Caki2 (cell line): ENCODE data around the gene ZSCAN5A. TPM values are rescaled to one million over a fixed set of nuclear protein-coding genes. Genes with fewer than 3 reads are reported as not detected.
"Not testable (repeated sequence)": the region's sequence is repeated elsewhere in the genome, so short reads cannot be mapped to it uniquely, and the experiment has no call there.

Source experiments
- DNase-seq: peaks from one replicate; pipeline ENCODE4 v3.0.0-alpha.2; 2015; ENCODE audit warnings: low read depth
- in situ Hi-C: cut with HindIII; loops from 2 replicates; pipeline ENCODE4 v1.10.0; 2016; ENCODE audit warnings: low sequenced_read_pairs, low pct_unique_long_range_greater_than_20kb, mixed read lengths
- total RNA-seq: library from RNA; depleted of rRNA; stranded (reverse); fragments of >200 nt; shearing (Covaris generic); gene quantifications from 2 replicates; pipeline ENCODE4 v1.2.3, GENCODE V29; 2014; ENCODE audit warnings: low replicate concordance

Gene ZSCAN5A
- total RNA-seq, 1 experiment from 2014 or later = 3.2 TPM

GRCh38 chr19:56317749-56318148 lies 3.1 kb upstream of the ZSCAN5A start:
- in situ Hi-C loops = no loop called here
- DNase-seq = no peak

DNA sequence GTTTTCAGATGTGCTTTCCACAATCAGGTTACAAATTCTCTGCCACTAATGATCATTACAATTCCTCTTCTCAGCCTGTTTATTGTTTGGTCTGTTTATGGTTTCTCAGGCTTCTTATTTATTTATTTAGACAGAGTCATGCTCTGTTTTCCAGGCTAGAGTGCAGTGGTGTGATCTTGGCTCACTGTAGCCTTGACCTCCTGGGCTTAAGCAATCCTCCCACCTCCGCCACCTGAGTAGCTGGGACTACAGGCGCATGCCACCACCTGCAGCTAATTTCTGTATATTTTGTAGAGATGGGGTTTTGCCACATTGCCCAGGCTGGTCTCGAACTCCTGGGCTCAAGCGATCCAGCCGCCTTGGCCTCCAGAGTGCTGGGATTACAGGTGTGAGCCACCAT lies 2.1 kb upstream of the ZSCAN5A start:
- no peak for DNase-seq
- in situ Hi-C loops = no loop called here

- in situ Hi-C loops = no loop called here
- peak; percentile 99 for DNase-seq
Observed at GRCh38 chr19:56315077-56315828, 614 bp upstream of the ZSCAN5A start.

GRCh38 chr19:56314018-56314380 lies 640 bp downstream of the ZSCAN5A start:
- DNase-seq = no peak
- in situ Hi-C loops = no loop called here

DNA sequence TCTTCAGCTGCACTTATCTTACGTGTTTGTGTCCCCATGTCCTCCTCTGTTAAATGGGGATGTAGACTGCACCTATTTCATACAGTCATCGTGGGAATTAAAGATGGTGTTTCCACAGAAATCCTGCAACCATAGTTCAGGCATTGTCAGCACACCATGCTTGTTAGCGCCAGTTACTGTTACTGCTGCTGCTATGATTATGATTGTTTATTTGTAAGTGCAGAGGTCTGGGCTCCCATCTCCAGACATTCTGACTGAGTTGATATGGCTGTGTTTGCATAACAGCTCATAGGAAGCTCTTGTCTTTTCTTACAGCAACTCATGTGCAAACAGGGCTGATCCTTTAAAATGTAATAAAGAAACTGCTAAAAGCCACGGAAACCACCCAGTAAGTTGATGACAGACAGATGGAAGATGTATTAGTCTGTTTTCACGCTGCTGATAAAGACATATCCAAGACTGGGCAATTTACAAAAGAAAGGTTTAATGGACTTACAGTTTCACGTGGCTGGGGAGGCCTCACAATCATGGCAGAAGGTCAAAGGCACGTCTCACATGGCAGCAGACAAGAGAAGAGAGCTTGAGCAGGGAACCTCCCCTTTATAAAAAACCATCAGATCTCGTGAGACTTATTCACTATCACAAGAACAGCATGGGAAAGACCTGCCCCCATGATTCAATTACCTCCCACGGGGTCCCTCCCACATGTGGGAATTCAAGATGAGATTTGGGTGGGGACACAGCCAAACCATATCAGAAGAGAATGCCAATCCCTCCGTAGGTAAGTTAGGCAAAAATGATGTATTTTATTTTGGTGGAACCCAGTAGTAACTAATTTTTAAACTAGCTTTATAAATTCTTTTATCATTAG lies 1.6 kb downstream of the ZSCAN5A start:
- in situ Hi-C loops = no loop called here

DNA sequence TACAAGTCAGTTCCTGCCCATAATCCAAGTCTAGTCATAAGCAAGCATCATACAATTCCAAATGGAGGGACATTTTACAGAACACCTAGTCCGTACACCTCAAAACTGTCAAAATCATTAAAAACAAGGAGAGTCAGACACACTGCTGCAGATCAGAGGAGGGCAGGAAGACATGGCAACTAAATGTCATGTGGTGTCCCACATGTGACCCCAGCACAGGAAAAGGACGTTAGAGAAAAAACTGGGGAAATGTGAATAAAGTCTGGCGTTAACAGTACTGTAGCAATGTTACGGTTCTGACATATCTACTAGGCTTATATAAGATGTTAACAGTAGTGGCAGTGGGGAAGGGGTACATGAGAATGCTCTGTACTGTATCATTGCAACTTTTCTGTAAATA lies 2.3 kb downstream of the ZSCAN5A start:
- DNase-seq = no peak
- in situ Hi-C loops = no loop called here

More for the DNA sequence above, 1.6 kb downstream of the ZSCAN5A start:
- no peak for DNase-seq

DNA sequence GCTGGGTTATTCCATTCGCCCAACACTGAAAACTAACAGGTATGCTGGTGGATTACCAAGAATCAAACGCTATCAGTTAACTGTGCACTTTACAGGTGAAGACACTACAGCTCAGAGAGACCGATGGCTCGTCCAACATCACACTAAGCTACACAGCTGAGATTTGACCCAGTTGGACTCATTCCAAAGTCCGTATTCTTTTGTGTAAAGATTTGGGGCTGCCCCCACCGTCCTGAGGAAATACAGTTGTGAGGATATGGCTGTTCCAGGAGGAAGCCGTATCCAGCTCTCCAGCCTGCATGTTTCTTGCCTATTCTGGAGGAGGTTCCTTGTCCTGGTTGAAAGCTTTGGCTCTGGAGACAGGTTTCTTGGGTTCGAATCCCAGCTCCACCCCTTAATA lies 4.2 kb downstream of the ZSCAN5A start:
- in situ Hi-C loops = no loop called here
- no peak for DNase-seq

- peak; percentile 6 for DNase-seq
- in situ Hi-C loops = no loop called here
Observed at GRCh38 chr19:56309511-56310185, 5.0 kb downstream of the ZSCAN5A start.

GRCh38 chr19:56308792-56309191 lies 5.8 kb downstream of the ZSCAN5A start:
- in situ Hi-C loops = no loop called here
- DNase-seq = no peak

DNA sequence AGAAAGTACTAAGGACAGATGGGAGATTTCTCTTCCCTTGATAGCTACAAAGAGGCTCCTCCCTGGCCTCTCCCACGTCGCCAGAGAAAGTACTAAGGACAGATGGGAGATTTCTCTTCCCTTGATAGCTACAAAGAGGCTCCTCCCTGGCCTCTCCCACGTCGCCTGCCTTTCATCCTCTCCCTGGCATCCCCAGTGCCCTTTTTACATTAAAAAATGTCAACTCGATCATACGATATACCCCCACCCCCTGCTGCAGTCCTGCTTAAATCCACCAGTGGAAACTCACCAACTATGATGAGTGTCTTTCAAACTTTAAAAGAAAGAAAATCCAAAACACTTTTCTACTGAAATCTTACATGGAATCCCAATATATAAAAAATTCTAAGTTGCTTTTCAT lies 7.6 kb downstream of the ZSCAN5A start:
- in situ Hi-C loops, DNase-seq: not testable (repeated sequence)

DNA sequence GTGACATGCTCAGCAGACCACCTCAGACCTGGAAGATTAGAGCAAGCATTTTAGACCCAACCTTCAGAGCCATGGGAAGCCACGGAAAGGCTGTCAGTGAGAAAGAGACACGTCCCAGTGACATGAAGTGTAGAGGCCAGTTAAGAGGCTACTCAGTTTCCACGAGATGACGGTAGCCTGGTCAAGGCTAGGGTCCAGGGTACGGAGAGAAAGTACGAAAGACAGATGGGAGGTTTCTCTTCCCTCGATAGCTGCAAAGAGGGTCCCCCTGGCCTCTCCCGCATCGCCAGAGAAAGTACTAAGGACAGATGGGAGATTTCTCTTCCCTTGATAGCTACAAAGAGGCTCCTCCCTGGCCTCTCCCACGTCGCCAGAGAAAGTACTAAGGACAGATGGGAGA lies 8.6 kb downstream of the ZSCAN5A start:
- DNase-seq = no peak
- in situ Hi-C loops = no loop called here

GRCh38 chr19:56304243-56304642 lies 10.4 kb downstream of the ZSCAN5A start:
- in situ Hi-C loops = no loop called here

GRCh38 chr19:56301886-56302620 lies 12.6 kb downstream of the ZSCAN5A start:
- in situ Hi-C loops = no loop called here
- DNase-seq = no peak

More at GRCh38 chr19:56304243-56304642, 10.4 kb downstream of the ZSCAN5A start:
- no peak for DNase-seq

GRCh38 chr19:56301155-56301554 lies 13.5 kb downstream of the ZSCAN5A start:
- DNase-seq = no peak
- in situ Hi-C loops = no loop called here

DNA sequence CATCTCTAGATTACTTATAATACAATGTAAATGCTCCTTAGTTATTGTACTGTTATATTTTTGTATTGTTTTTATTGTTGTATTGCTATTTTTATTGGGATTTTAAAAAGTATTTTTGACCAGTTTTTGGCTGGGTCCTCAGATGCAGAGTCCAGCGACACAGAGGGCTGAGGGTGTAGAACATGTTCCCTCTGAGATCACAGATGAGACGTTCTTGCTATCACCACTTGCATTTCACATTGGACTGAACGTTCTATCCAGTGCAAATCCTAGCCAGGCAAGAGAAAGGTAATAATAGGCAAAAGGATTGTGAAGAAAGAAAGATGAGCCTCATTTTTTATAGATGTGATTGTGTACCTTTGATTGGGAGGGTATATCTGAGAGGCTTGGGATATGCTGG lies 15.0 kb downstream of the ZSCAN5A start:
- in situ Hi-C loops = no loop called here
- no peak for DNase-seq

DNA sequence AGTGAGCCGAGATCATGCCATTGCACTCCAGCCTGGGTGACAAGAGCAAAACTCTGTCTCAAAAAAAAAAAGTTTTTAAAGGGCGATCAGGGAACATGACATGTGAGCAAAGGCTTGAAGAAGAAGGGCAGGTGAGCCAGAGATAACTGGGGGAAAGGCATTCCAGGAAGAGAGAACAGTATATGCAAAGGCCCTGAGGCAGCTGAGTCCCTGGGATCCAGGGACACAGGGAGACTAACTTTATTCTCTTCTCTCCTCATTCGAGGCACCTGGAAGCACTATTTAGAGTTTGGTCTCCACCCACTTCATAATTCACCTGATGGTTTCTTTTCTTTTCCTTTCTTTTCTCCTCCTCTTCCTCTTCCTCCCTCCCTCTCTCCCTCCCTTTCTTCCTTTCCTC lies 17.6 kb downstream of the ZSCAN5A start:
- no peak for DNase-seq
- in situ Hi-C loops = no loop called here

GRCh38 chr19:56295531-56296455 lies 18.8 kb downstream of the ZSCAN5A start:
- in situ Hi-C loops = no loop called here

More at GRCh38 chr19:56295531-56296455, 18.8 kb downstream of the ZSCAN5A start:
- no peak for DNase-seq
